Retinal pigment epithelial cell (primary cell): ENCODE data around the gene KCNE3.

Experiments used
- DNase-seq: peaks from one replicate; pipeline ENCODE4 v3.0.0-alpha.2; 2010; ENCODE audit warnings: low read depth
- H3K4me3 ChIP-seq: 2 replicates; pipeline ENCODE4 v1.5.1; 2011; ENCODE audit warnings: mild to moderate bottlenecking, low read length, control low read depth, moderate library complexity
- TF ChIP-seq, protein P1 (sequence below): conservative IDR thresholded peaks from 2 replicates; pipeline ENCODE4 v1.5.1; 2011; ENCODE audit warnings: low read depth, low read length, control low read depth, inconsistent platforms

Gene KCNE3

DNA sequence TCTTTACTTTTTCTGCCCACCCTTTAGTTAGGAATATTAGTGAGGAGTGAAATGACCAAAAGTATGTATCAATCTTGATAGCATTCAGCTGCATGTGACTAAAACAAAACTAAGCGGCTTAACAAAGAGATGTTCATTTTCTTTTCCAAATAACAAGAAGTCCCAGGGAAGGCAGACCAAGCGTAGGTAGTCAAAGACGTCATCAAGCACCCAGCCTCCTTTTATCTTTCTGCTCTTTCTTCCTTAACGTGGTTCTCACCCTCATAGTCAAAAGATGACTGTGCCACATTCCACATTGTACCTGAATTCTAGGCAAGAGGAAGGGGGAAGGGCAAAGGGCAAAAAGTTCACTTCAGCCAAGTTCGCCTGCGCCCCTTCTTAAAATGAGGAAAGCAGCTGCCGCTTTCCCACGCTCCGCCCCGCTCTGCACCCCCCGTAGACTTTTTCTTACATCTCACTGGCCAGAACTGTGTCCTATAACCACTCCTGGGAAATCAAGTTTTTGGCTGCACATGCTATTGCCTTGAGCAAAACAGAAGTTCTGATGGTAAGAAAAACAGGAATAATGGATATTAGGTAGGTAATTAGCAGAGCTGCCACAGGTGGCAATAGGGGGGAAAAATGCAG, 54.5 kb downstream of the KCNE3 start:
- H3K4me3 ChIP-seq = no peak overlapping the region
- DNase-seq = no peak
- TF ChIP-seq, protein P1, sequence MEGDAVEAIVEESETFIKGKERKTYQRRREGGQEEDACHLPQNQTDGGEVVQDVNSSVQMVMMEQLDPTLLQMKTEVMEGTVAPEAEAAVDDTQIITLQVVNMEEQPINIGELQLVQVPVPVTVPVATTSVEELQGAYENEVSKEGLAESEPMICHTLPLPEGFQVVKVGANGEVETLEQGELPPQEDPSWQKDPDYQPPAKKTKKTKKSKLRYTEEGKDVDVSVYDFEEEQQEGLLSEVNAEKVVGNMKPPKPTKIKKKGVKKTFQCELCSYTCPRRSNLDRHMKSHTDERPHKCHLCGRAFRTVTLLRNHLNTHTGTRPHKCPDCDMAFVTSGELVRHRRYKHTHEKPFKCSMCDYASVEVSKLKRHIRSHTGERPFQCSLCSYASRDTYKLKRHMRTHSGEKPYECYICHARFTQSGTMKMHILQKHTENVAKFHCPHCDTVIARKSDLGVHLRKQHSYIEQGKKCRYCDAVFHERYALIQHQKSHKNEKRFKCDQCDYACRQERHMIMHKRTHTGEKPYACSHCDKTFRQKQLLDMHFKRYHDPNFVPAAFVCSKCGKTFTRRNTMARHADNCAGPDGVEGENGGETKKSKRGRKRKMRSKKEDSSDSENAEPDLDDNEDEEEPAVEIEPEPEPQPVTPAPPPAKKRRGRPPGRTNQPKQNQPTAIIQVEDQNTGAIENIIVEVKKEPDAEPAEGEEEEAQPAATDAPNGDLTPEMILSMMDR = no peak

DNA sequence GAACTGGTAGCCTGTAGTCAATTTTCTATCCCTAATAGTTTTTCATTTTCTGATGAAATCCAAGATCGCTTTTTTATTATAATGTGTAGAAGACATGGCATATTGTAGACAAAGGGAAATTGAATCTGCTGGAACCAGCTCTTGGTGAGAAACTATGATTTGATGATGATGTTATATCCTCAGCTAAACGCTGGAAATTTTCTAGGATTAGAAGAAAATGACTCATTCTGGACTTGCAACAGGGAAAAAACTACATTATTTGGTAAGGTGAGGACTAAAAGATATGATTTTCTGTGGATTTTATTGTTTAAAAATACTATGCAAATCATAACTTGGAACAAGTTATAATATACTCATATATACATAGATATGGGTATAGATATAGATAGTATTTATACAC, 55.0 kb downstream of the KCNE3 start:
- DNase-seq = no peak
- TF ChIP-seq, protein P1 = no peak

DNA sequence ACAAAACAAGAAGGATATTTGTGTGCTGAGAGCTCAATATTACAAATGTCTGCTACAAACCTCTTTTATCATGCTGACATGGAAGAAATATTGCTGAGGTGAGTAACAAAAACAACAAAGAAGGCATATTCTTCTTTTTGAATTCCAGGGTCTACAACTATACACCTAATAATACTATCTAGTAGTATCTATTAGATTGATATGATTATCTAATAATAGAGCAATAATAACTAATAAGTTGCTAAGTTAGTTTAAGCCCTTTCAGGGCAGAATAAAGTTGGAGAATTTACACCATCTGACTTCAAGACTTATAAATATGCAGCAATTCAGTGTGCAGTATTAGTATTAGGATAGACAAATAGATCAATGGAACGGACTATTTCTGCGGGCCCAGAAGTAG, 57.7 kb downstream of the KCNE3 start:
- TF ChIP-seq, protein P1 = no peak
- no peak for DNase-seq
- no peak overlapping the region for H3K4me3 ChIP-seq

More for the DNA sequence above, 55.0 kb downstream of the KCNE3 start:
- H3K4me3 ChIP-seq = no peak overlapping the region
